H1 (cell line): ENCODE data around the gene SNRPB. TPM values are rescaled to one million over a fixed set of nuclear protein-coding genes. Genes with fewer than 3 reads are reported as not detected.

Experiments
- ATF3 ChIP-seq: IDR thresholded peaks from 2 replicates; pipeline ENCODE4 v1.6.1; 2011; ENCODE audit warnings: low read depth, mild to moderate bottlenecking, low read length; ENCODE audit not compliant: insufficient read depth
- CEBPB ChIP-seq: IDR thresholded peaks from 2 replicates; pipeline ENCODE4 v1.6.1; 2012; ENCODE audit warnings: low read depth, low read length
- EP300 ChIP-seq, 2 experiments: IDR thresholded peaks; 1 replicate in 1 of 2; 2 replicates in 1 of 2; pipeline ENCODE4 v1.6.1; 2011 to 2012; ENCODE audit warnings: low read depth in 2 of 2, low read length in 2 of 2, mild to moderate bottlenecking in 2 of 2, borderline replicate concordance in 1 of 2, inconsistent platforms in 1 of 2, moderate library complexity in 1 of 2
- RNF2 ChIP-seq: fragments of 200-900, 300-1000 bp; sonication (generic); IDR thresholded peaks from 2 replicates; pipeline ENCODE4 v1.7.1; 2016; ENCODE audit warnings: borderline replicate concordance, low read depth, mild to moderate bottlenecking, antibody characterized with exemption, low read length; ENCODE audit not compliant: poor library complexity, severe bottlenecking; ENCODE audit errors: missing control alignments
- YY1 ChIP-seq: IDR thresholded peaks from 2 replicates; pipeline ENCODE4 v1.6.1; 2011; ENCODE audit warnings: low read depth, mild to moderate bottlenecking, low read length
- polyA plus RNA-seq, 7 experiments: library from polyadenylated mRNA; depleted of rRNA in 3 of 7; stranded (reverse) in 5 of 7; unstranded in 2 of 7; fragments of >200 nt in 5 of 7; fragments of 200-250 nt in 2 of 7; gene quantifications; 1 replicate in 5 of 7; 2 replicates in 1 of 7; 4 replicates in 1 of 7; pipeline versions ENCODE4 v1.2.1 to v1.2.3, GENCODE V29; 2011 to 2013; ENCODE audit warnings: missing spikeins in 2 of 7, mixed read lengths in 2 of 7
- total RNA-seq: library from RNA; stranded (reverse); fragmentation: NEBNext Ultra II Directional; extraction: Animal tissue kit (Norgen Biotek cat#: 25700); gene quantifications from 2 replicates; pipeline ENCODE4 v1.2.1, GENCODE V29; 2021

SNRPB gene
- total and polyA plus RNA-seq, 2 of the 8 experiments (the other 6 are each of a cell fraction or from before 2014, with no cell fraction given), result 507 to 589 TPM

DNA sequence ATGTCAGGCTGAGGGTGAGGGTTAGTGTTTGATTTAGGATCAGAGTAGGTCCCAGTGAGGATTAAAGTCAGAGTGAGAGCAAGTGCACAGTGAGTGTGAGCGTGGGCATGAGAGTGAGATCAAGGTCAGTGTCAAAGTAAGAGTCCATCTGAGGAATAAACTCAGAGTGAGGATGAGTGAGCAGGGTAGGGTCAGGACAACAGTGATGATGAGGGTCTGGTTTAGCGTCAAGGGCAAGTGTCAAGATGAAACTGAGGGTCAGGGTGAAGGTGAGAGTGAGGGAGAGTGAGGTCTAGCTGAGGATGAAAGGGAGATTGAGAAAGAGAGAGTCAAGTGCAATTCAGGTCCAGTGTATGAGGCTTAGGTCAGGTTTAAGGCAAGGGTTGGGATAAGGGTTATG is 45.8 kb upstream of the SNRPB start (continued):
- TF ChIP-seq ATF3, result no peak
- no peak for TF ChIP-seq CEBPB
- TF ChIP-seq RNF2, result no peak
- TF ChIP-seq YY1, result no peak
- TF ChIP-seq EP300 (IDR thresholded peaks at IDR 0.05; ENCODE audit: borderline replicate concordance in 1 of 2, low read depth in 2 of 2, low read length in 2 of 2), result no peak
